ENCODE data around the gene MYL12B. TPM values are rescaled to one million over a fixed set of nuclear protein-coding genes. Genes with fewer than 3 reads are reported as not detected.

MYL12B gene
- total RNA-seq, 6 experiments from 2014 or later = 113 to 281 (median 185) TPM

DNA sequence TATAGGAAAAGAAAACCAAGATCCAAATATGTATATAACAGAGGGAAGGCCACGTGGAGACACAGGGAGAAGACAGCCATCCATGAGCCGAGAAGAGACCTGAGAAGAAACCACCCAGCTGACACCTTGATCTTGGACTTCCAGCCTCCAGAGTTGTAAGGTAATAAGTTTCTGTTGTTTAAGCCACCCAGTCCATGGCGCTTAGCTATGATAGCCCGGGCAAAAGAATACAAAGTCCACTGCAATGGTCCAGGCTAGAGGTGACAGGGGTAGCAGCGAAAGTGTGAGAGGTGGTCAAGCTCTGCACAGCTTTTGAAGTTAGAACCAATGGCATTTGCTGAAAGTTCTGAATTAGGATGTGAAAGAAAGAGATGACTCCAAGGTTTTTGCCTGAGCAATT lies 44.9 kb upstream of the MYL12B start:
- no peaks in the 10 kb centered on the region for H3K27me3 ChIP-seq
- peak overlapping the region in 2 of 3 donors; percentile 94 to 96 for H3K27ac ChIP-seq

DNA sequence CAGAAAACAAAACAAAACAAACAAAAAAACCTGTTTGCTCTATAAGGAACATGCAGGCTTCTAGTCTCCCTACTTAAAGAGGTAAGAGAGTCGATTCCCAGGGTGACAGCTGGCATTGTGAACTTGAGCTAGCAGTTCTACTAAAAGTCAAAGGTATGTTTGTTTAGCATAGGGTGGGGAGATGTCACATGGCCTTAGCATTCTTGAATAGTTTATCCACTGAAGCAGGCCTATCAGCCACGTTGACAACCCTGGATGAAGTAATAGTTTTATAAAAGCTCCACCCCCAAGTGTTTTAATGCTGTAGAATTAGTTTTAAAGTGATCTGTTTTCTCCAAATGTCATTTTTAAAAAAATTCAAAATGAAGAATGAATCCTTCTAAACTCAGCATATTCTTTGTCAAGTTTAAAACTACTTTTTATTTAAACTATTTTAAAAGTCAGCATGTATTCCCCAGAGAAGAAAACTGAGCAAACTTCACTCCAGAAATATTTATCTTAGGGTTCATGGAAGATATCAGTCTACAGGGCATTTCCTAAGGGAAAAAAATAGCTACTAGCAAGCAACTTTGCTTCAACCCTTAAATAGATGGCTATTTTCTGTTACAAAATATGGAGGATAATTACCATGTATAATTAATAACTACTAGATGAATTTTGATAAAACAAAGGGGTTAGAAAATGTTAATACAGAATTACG lies 43.8 kb upstream of the MYL12B start:
- peak; percentile 63 to 84 (median 74) for ATAC-seq
- Histone ChIP-seq H3K27me3 (no peaks in the 10 kb centered on the region), H3K27ac (peak overlapping the region; percentile 84 to 96 (median 94)), H3K36me3 (peaks cover 0 to 13% (median under 1%) of the 10 kb centered on the region in 4 donors), H3K4me1 (peaks cover 0 to 24% (median 3%) of the 10 kb centered on the region in 4 donors), H3K4me3 (peak overlapping the region; percentile 43 to 56 (median 54)), H3K9me3 (no peaks in the 10 kb centered on the region)
- DNase-seq = no peak
- TF ChIP-seq, protein P1, sequence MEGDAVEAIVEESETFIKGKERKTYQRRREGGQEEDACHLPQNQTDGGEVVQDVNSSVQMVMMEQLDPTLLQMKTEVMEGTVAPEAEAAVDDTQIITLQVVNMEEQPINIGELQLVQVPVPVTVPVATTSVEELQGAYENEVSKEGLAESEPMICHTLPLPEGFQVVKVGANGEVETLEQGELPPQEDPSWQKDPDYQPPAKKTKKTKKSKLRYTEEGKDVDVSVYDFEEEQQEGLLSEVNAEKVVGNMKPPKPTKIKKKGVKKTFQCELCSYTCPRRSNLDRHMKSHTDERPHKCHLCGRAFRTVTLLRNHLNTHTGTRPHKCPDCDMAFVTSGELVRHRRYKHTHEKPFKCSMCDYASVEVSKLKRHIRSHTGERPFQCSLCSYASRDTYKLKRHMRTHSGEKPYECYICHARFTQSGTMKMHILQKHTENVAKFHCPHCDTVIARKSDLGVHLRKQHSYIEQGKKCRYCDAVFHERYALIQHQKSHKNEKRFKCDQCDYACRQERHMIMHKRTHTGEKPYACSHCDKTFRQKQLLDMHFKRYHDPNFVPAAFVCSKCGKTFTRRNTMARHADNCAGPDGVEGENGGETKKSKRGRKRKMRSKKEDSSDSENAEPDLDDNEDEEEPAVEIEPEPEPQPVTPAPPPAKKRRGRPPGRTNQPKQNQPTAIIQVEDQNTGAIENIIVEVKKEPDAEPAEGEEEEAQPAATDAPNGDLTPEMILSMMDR (IDR thresholded peaks at IDR 0.05) = no peak
- TF ChIP-seq POLR2A (IDR thresholded peaks at IDR 0.05) = peak; percentile 59
- 21% methylated on average over 3 of the region's 3 CpGs for WGBS (ENCODE audit: insufficient coverage, low coverage, low lambda C conversion rate, missing lambda C conversion rate)
- intact Hi-C loops (cut with DNase I) = no loop called here

More for the DNA sequence above, 44.9 kb upstream of the MYL12B start:
- H3K36me3 ChIP-seq = peaks cover 0 to 13% (median 2%) of the 10 kb centered on the region in 4 donors
- 66% methylated on average over 5 of the region's 5 CpGs for WGBS (ENCODE audit: insufficient coverage, low coverage, low lambda C conversion rate, missing lambda C conversion rate)
- no peaks in the 10 kb centered on the region for H3K9me3 ChIP-seq
- no peak for TF ChIP-seq POLR2A (IDR thresholded peaks at IDR 0.05)
- TF ChIP-seq, protein P1 (IDR thresholded peaks at IDR 0.05) = no peak
- intact Hi-C loops (cut with DNase I) = no loop called here
- H3K4me3 ChIP-seq = peak overlapping the region in 2 of 3 donors; percentile 43 to 54
- DNase-seq (no peak), ATAC-seq (peak in 2 of 4 donors; percentile 6 to 43)
- H3K4me1 ChIP-seq = peaks cover 0 to 35% (median 6%) of the 10 kb centered on the region in 4 donors

DNA sequence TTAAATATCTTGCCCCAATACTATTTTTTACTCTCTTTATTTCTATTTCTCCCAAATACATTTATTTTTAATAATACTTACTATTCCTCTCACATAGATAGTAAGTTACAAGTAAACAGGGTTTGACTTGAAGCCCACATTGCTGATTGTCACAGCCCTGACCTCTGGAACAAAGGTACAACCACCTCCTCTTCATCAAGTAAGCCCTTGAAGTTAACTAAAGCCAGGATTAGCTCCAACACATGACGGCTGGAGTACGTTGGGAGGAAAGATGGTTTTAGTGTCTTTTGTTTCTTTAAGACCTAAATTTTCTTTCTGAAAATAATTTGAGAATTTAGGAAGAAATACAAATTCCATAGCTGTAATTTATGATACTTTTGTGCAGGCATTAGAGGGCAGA lies 43.1 kb upstream of the MYL12B start:
- no peak for DNase-seq
- H3K4me3 ChIP-seq = peak overlapping the region; percentile 43 to 56 (median 54)
- intact Hi-C loops (cut with DNase I) = no loop called here
- no peaks in the 10 kb centered on the region for H3K9me3 ChIP-seq
- H3K27ac ChIP-seq = peak overlapping the region; percentile 84 to 96 (median 94)
- TF ChIP-seq, protein P1 (IDR thresholded peaks at IDR 0.05) = no peak
- TF ChIP-seq POLR2A (IDR thresholded peaks at IDR 0.05) = peak; percentile 45
- H3K27me3 ChIP-seq = no peaks in the 10 kb centered on the region
- peak; percentile 42 to 64 (median 60) for ATAC-seq
- H3K36me3 ChIP-seq = peaks cover 0 to 13% (median 0%) of the 10 kb centered on the region in 4 donors
- peaks cover 0 to 18% (median 3%) of the 10 kb centered on the region in 4 donors for H3K4me1 ChIP-seq
- WGBS (ENCODE audit: insufficient coverage, low coverage, low lambda C conversion rate, missing lambda C conversion rate) = 34% methylated on average over 2 of the region's 2 CpGs

DNA sequence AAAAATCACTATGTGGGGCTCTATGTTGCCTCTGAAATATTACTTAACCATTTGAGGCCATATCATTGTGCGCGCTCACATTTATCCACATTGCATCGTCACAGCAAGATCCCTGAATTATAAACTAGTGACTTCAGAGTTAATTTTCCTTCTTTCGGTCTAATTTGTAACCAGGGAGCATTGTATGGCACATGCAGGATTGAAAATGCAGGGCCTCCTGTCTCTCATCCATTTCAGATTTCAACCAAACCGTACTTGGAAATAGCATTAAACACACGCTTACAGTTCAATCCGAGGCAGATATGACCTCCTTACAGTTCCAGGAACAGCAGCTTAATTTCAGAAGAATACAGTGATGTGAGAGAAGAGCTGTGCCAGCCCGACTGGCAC lies 42.7 kb upstream of the MYL12B start:
- ATAC-seq = peak; percentile 9 to 23 (median 19)
- H3K4me1 ChIP-seq = peaks cover 0 to 18% (median 3%) of the 10 kb centered on the region in 4 donors
- TF ChIP-seq, protein P1 (IDR thresholded peaks at IDR 0.05) = no peak
- TF ChIP-seq POLR2A (IDR thresholded peaks at IDR 0.05) = no peak
- no peak for DNase-seq
- intact Hi-C loops (cut with DNase I) = no loop called here
- H3K36me3 ChIP-seq = peaks cover 0 to 12% (median 0%) of the 10 kb centered on the region in 4 donors
- peak overlapping the region; percentile 84 to 96 (median 94) for H3K27ac ChIP-seq
- peak overlapping the region; percentile 43 to 56 (median 54) for H3K4me3 ChIP-seq
- no peaks in the 10 kb centered on the region for H3K9me3 ChIP-seq
- 34% methylated on average over 8 of the region's 8 CpGs for WGBS (ENCODE audit: insufficient coverage, low coverage, low lambda C conversion rate, missing lambda C conversion rate)
- H3K27me3 ChIP-seq = no peaks in the 10 kb centered on the region

All from right lobe of liver (tissue), 6 donors.